ENCODE results near the gene CREBL2.

Gene CREBL2

DNA sequence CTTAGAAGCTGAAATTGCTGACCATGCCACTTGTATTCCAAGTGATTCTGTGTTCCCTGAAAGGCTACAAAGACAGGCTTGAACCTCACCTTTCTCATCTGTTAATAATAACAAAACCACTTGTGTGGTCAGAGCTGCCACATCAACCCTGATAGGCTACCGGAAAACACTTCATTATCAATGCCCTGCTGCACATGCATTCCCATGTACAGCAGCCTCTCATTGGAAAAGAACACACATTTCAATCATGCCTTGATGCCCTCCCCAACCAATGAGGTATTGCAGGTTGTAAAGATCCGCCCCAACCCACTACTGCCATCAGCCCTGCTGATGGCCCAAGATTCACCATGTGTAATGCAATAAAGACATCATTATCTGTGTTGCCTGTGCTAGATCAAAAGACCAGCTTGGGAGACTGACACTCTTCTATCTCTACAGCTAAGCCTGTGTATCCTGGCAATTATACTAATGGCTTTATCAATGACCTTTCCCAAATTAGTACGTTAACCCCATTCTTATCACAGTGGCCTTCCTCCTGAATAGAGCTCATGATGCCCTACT, 81.5 kb downstream of the CREBL2 start:
- TF ChIP-seq, protein P1, sequence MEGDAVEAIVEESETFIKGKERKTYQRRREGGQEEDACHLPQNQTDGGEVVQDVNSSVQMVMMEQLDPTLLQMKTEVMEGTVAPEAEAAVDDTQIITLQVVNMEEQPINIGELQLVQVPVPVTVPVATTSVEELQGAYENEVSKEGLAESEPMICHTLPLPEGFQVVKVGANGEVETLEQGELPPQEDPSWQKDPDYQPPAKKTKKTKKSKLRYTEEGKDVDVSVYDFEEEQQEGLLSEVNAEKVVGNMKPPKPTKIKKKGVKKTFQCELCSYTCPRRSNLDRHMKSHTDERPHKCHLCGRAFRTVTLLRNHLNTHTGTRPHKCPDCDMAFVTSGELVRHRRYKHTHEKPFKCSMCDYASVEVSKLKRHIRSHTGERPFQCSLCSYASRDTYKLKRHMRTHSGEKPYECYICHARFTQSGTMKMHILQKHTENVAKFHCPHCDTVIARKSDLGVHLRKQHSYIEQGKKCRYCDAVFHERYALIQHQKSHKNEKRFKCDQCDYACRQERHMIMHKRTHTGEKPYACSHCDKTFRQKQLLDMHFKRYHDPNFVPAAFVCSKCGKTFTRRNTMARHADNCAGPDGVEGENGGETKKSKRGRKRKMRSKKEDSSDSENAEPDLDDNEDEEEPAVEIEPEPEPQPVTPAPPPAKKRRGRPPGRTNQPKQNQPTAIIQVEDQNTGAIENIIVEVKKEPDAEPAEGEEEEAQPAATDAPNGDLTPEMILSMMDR (IDR thresholded peaks at IDR 0.05; ENCODE audit: borderline replicate concordance, control extremely low read depth, extremely low read depth, insufficient read depth, missing control alignments): no peak
- DNase-seq (ENCODE audit: low spot score): no peak
- in situ Hi-C loops (cut with MboI; ENCODE audit: low sequenced_read_pairs, unreplicated experiment): no loop called here

Data from GM13976 (cell line).